Measurements from ENCODE around the gene LRRN4CL. TPM values are rescaled to one million over a fixed set of nuclear protein-coding genes. Genes with fewer than 3 reads are reported as not detected.
"Not testable (repeated sequence)": the region's sequence is repeated elsewhere in the genome, so short reads cannot be mapped to it uniquely, and the experiment has no call there.

LRRN4CL gene
- total RNA-seq, 4 donors from 2014 or later: 36.2 to 50.6 (median 41.4) TPM

GRCh38 chr11:62678770-62679696 is 10.3 kb downstream of the LRRN4CL start, which contains the start of gene UBXN1:
UBXN1 (minus strand) TSS chr11:62679073; CDS start chr11:62678923, 150 bp downstream.
- H3K4me3 ChIP-seq: peak within 1 kb of the TSS; percentile 64 to 98
- peak; percentile 51 to 53 for TF ChIP-seq POLR2A (IDR thresholded peaks at IDR 0.05)
- TF ChIP-seq, protein P1, sequence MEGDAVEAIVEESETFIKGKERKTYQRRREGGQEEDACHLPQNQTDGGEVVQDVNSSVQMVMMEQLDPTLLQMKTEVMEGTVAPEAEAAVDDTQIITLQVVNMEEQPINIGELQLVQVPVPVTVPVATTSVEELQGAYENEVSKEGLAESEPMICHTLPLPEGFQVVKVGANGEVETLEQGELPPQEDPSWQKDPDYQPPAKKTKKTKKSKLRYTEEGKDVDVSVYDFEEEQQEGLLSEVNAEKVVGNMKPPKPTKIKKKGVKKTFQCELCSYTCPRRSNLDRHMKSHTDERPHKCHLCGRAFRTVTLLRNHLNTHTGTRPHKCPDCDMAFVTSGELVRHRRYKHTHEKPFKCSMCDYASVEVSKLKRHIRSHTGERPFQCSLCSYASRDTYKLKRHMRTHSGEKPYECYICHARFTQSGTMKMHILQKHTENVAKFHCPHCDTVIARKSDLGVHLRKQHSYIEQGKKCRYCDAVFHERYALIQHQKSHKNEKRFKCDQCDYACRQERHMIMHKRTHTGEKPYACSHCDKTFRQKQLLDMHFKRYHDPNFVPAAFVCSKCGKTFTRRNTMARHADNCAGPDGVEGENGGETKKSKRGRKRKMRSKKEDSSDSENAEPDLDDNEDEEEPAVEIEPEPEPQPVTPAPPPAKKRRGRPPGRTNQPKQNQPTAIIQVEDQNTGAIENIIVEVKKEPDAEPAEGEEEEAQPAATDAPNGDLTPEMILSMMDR (IDR thresholded peaks at IDR 0.05): no peak
- H3K27ac ChIP-seq: peak within 1 kb of the TSS; percentile 76 to 87
- intact Hi-C loops (cut with DNase I; ENCODE audit: low total_unique reads): no loop called here
- H3K4me1 ChIP-seq: peaks cover 0 to 16% of the 10 kb centered on the region in 2 donors
- H3K36me3 ChIP-seq: no peaks in the 10 kb centered on the region
- no peaks in the 10 kb centered on the region for H3K9me3 ChIP-seq
- DNase-seq: peak; percentile 91 to 93
- no peaks in the 10 kb centered on the region for H3K27me3 ChIP-seq

DNA sequence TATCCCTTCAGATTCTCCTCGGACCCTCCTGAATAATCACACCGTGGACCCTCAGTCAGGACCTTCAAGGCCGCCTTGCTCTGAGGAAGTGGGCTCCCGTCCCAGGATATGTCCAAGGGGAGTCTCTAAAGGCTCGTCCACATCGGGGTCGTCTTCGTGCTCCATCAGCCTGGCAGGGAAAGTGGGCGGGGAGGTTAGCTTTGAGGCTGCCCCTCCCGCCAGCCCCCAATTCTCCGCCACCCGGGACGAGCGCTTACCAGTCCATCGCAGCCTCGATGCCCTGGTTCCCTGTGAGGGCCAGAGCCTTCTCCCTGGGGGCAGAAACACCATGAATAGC is 10.9 kb downstream of the LRRN4CL start:
- H3K9me3 ChIP-seq: no peaks in the 10 kb centered on the region
- peak overlapping the region; percentile 64 to 98 for H3K4me3 ChIP-seq
- H3K27ac ChIP-seq: peak overlapping the region; percentile 76 to 87
- H3K4me1 ChIP-seq: peaks cover 0 to 16% of the 10 kb centered on the region in 2 donors
- intact Hi-C loops (cut with DNase I; ENCODE audit: low total_unique reads): no loop called here
- no peaks in the 10 kb centered on the region for H3K27me3 ChIP-seq
- no peak for DNase-seq
- no peak for TF ChIP-seq POLR2A (IDR thresholded peaks at IDR 0.05)
- TF ChIP-seq, protein P1 (IDR thresholded peaks at IDR 0.05): no peak
- H3K36me3 ChIP-seq: no peaks in the 10 kb centered on the region

DNA sequence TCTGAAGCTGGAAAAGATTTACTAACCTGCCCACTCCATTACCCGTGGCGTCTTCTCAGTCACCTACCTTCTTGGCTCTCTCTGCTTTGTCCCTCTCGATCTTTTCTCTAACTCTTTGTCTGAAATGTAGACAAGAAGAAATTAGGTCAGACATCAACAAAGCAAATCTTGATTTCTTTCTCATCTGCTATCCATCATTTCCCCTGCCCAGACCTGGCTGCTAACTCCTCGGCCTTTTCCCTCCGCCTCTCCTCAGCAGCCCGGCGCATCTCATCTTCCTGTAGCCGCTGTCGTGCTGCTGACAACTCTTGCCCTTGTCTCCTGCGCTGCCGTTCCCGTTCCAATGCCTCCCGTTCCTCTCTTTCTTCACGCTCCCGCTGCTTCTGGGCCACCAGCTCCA is 11.6 kb downstream of the LRRN4CL start:
- no peak for TF ChIP-seq POLR2A (IDR thresholded peaks at IDR 0.05)
- TF ChIP-seq, protein P1 (IDR thresholded peaks at IDR 0.05): no peak
- intact Hi-C loops (cut with DNase I; ENCODE audit: low total_unique reads): no loop called here
- no peak for DNase-seq
- Histone ChIP-seq H3K4me3 (no peak overlapping the region), H3K27ac (peak overlapping the region in 1 of 2 donors; percentile 76), H3K9me3 (no peaks in the 10 kb centered on the region), H3K4me1 (peaks cover 0 to 16% of the 10 kb centered on the region in 2 donors), H3K36me3 (no peaks in the 10 kb centered on the region), H3K27me3 (no peaks in the 10 kb centered on the region)

DNA sequence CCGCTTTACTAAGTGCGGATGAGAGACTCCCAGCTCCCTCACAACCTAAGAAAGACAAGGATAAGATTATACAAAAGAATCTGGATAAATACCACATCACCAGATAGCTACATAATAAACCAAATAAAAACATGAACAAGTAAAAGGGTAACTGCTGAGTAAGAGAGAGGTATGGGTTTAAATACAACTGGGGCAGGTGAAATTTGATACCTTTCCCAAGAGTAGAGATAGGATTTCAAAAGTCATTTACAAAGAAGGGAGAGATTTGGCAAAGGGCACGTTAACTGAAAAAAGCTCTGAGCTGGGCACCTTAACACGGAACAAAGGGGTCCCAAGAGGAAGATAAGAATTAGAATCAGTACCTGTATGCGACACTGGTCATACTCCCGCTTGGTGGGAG is 12.2 kb downstream of the LRRN4CL start:
- no peaks in the 10 kb centered on the region for H3K27me3 ChIP-seq
- no peak overlapping the region for H3K27ac ChIP-seq
- no peaks in the 10 kb centered on the region for H3K36me3 ChIP-seq
- TF ChIP-seq, protein P1 (IDR thresholded peaks at IDR 0.05): no peak
- TF ChIP-seq POLR2A (IDR thresholded peaks at IDR 0.05): no peak
- no peak overlapping the region for H3K4me3 ChIP-seq
- DNase-seq: no peak
- peaks cover 0 to 19% of the 10 kb centered on the region in 2 donors for H3K4me1 ChIP-seq
- intact Hi-C loops (cut with DNase I; ENCODE audit: low total_unique reads): no loop called here
- H3K9me3 ChIP-seq: no peaks in the 10 kb centered on the region

GRCh38 chr11:62676698-62677097 is 12.6 kb downstream of the LRRN4CL start:
- TF ChIP-seq, protein P1 (IDR thresholded peaks at IDR 0.05): no peak
- TF ChIP-seq POLR2A (IDR thresholded peaks at IDR 0.05): no peak
- peaks cover 0 to 19% of the 10 kb centered on the region in 2 donors for H3K4me1 ChIP-seq
- intact Hi-C loops (cut with DNase I; ENCODE audit: low total_unique reads): no loop called here

GRCh38 chr11:62675415-62675814 is 13.9 kb downstream of the LRRN4CL start:
- H3K4me1 ChIP-seq: peaks cover 0 to 19% of the 10 kb centered on the region in 2 donors
- H3K27me3 ChIP-seq; DNase-seq; H3K36me3 ChIP-seq; intact Hi-C loops (cut with DNase I; ENCODE audit: low total_unique reads); H3K9me3 ChIP-seq; H3K4me3 ChIP-seq; H3K27ac ChIP-seq: not testable (repeated sequence)

More at GRCh38 chr11:62676698-62677097, 12.6 kb downstream of the LRRN4CL start:
- H3K36me3 ChIP-seq: no peaks in the 10 kb centered on the region
- no peak for DNase-seq
- no peak overlapping the region for H3K4me3 ChIP-seq
- no peaks in the 10 kb centered on the region for H3K9me3 ChIP-seq
- no peaks in the 10 kb centered on the region for H3K27me3 ChIP-seq
- H3K27ac ChIP-seq: no peak overlapping the region

All from uterus (tissue), 4 donors.